ENCODE results near the gene FAIM2. TPM values are rescaled to one million over a fixed set of nuclear protein-coding genes. Genes with fewer than 3 reads are reported as not detected.

The FAIM2 gene
- total and polyA plus RNA-seq, 2 experiments from 2014 or later = 0.06 to 0.49 TPM

GRCh38 chr12:49854976-49855375 lies 48.7 kb downstream of the FAIM2 start:
- no peak overlapping the region for H3K4me3 ChIP-seq
- no peak for DNase-seq (ENCODE audit: low read depth in 1 of 2, low spot score in 1 of 2)
- no peak overlapping the region for H3K27ac ChIP-seq
- no peaks in the 10 kb centered on the region for H3K4me1 ChIP-seq (ENCODE audit: low read depth)
- no peak for TF ChIP-seq CTCF (IDR thresholded peaks at IDR 0.05; ENCODE audit: low read depth, low read length)
- H3K9me3 ChIP-seq (ENCODE audit: low read depth) = no peaks in the 10 kb centered on the region
- no peaks in the 10 kb centered on the region for H3K36me3 ChIP-seq
- H3K27me3 ChIP-seq = peaks cover 28% of the 10 kb centered on the region

GRCh38 chr12:49853671-49854070 lies 50.0 kb downstream of the FAIM2 start:
- Histone ChIP-seq H3K36me3 (no peaks in the 10 kb centered on the region), H3K9me3 (ENCODE audit: low read depth) (no peaks in the 10 kb centered on the region)
- TF ChIP-seq CTCF (IDR thresholded peaks at IDR 0.05; ENCODE audit: low read depth, low read length) = no peak

GRCh38 chr12:49847161-49847560 lies 56.5 kb downstream of the FAIM2 start:
- no peak for DNase-seq (ENCODE audit: low read depth in 1 of 2, low spot score in 1 of 2)
- Histone ChIP-seq H3K27me3 (peaks cover 43% of the 10 kb centered on the region), H3K9me3 (ENCODE audit: low read depth) (no peaks in the 10 kb centered on the region), H3K27ac (no peak overlapping the region), H3K36me3 (no peaks in the 10 kb centered on the region), H3K4me3 (no peak overlapping the region), H3K4me1 (ENCODE audit: low read depth) (no peaks in the 10 kb centered on the region)
- TF ChIP-seq CTCF (IDR thresholded peaks at IDR 0.05; ENCODE audit: low read depth, low read length) = no peak

More at GRCh38 chr12:49853671-49854070, 50.0 kb downstream of the FAIM2 start:
- Histone ChIP-seq H3K4me1 (ENCODE audit: low read depth) (no peaks in the 10 kb centered on the region), H3K4me3 (no peak overlapping the region), H3K27ac (no peak overlapping the region), H3K27me3 (peaks cover 35% of the 10 kb centered on the region)
- no peak for DNase-seq (ENCODE audit: low read depth in 1 of 2, low spot score in 1 of 2)

GRCh38 chr12:49846032-49846431 lies 57.7 kb downstream of the FAIM2 start:
- H3K4me3 ChIP-seq = no peak overlapping the region
- DNase-seq (ENCODE audit: low read depth in 1 of 2, low spot score in 1 of 2) = no peak
- H3K27me3 ChIP-seq = peaks cover 32% of the 10 kb centered on the region
- TF ChIP-seq CTCF (IDR thresholded peaks at IDR 0.05; ENCODE audit: low read depth, low read length) = no peak
- no peak overlapping the region for H3K27ac ChIP-seq
- H3K4me1 ChIP-seq (ENCODE audit: low read depth) = peaks cover 6% of the 10 kb centered on the region
- H3K9me3 ChIP-seq (ENCODE audit: low read depth) = no peaks in the 10 kb centered on the region
- no peaks in the 10 kb centered on the region for H3K36me3 ChIP-seq

GRCh38 chr12:49843876-49844437 lies 59.7 kb downstream of the FAIM2 start:
- Histone ChIP-seq H3K4me1 (ENCODE audit: low read depth) (peaks cover 6% of the 10 kb centered on the region), H3K36me3 (no peaks in the 10 kb centered on the region), H3K27ac (no peak overlapping the region), H3K27me3 (peaks cover 18% of the 10 kb centered on the region), H3K4me3 (no peak overlapping the region), H3K9me3 (ENCODE audit: low read depth) (no peaks in the 10 kb centered on the region)
- no peak for TF ChIP-seq CTCF (IDR thresholded peaks at IDR 0.05; ENCODE audit: low read depth, low read length)
- no peak for DNase-seq (ENCODE audit: low read depth in 1 of 2, low spot score in 1 of 2)
